PC-9 (cell line): Measurements from ENCODE around the gene SPP1. TPM values are rescaled to one million over a fixed set of nuclear protein-coding genes. Genes with fewer than 3 reads are reported as not detected.

ENCODE experiments used
- BruUV-seq: library from RNA; stranded (reverse); fragments of 400-500 nt; replicated peaks from 2 replicates; lab custom pipeline; 2021; lab: Mats Ljungman, UMichigan
- CTCF ChIA-PET: fragments of 300-600 bp; sonication (Branson Sonifier 250); formaldehyde crosslinking; loops from one replicate; lab custom pipeline; 2022; ENCODE audit warnings: antibody characterized with exemption; lab: Charles Lee
- POLR2A ChIA-PET: fragments of 300-600 bp; sonication (Branson Sonifier 250); formaldehyde crosslinking; loops from one replicate; lab custom pipeline; 2022; ENCODE audit warnings: antibody characterized with exemption; ENCODE audit not compliant: unreplicated experiment; lab: Charles Lee
- DNase-seq, 2 experiments: peaks; one replicate each; pipeline versions ENCODE4 v3.0.0 to v3.0.0-alpha.2; 2015 to 2022; ENCODE audit warnings: mixed read lengths in 1 of 2
- H2AFZ ChIP-seq: fragments of 200-600 bp; sonication (generic); 2 replicates; pipeline ENCODE4 v1.8.1; 2017; ENCODE audit warnings: antibody characterized with exemption
- H3F3A ChIP-seq: fragments of 200-600 bp; sonication (generic); 2 replicates; pipeline ENCODE4 v1.8.1; 2017; ENCODE audit warnings: antibody characterized with exemption, mild to moderate bottlenecking, low read depth; ENCODE audit not compliant: insufficient read depth
- H3K27ac ChIP-seq: fragments of 200-600 bp; sonication (generic); 2 replicates; pipeline ENCODE4 v1.6.1; 2016; ENCODE audit warnings: mixed run types
- H3K27me3 ChIP-seq: fragments of 200-600 bp; sonication (generic); 2 replicates; pipeline ENCODE4 v1.6.1; 2016; ENCODE audit warnings: low read depth, mixed run types; ENCODE audit not compliant: insufficient read depth
- H3K36me3 ChIP-seq: fragments of 200-600 bp; sonication (generic); 2 replicates; pipeline ENCODE4 v1.6.1; 2016; ENCODE audit warnings: low read depth, mixed run types
- H3K4me1 ChIP-seq: fragments of 200-600 bp; sonication (generic); replicated peaks from 2 replicates; pipeline ENCODE4 v1.6.1; 2016; ENCODE audit warnings: mixed run types; ENCODE audit not compliant: insufficient read depth
- H3K4me2 ChIP-seq: fragments of 200-600 bp; sonication (generic); 2 replicates; pipeline ENCODE4 v1.6.1; 2017; ENCODE audit warnings: mixed run types
- H3K4me3 ChIP-seq: fragments of 200-600 bp; sonication (generic); 2 replicates; pipeline ENCODE4 v1.6.1; 2016; ENCODE audit warnings: mixed run types
- H3K79me2 ChIP-seq: fragments of 200-600 bp; sonication (generic); 2 replicates; pipeline ENCODE4 v1.6.1; 2017; ENCODE audit warnings: low read depth, mixed run types
- H3K9me2 ChIP-seq: fragments of 200-600 bp; sonication (generic); 2 replicates; pipeline ENCODE4 v1.8.1; 2017; ENCODE audit warnings: mild to moderate bottlenecking; ENCODE audit not compliant: insufficient read depth
- H3K9me3 ChIP-seq: fragments of 200-600 bp; sonication (generic); 2 replicates; pipeline ENCODE4 v1.8.1; 2016; ENCODE audit warnings: low read depth; ENCODE audit not compliant: insufficient read depth
- H4K20me1 ChIP-seq: fragments of 200-600 bp; sonication (generic); 2 replicates; pipeline ENCODE4 v1.8.1; 2017; ENCODE audit not compliant: insufficient read depth
- CTCF ChIP-seq: fragments of 200-600 bp; sonication (generic); conservative IDR thresholded peaks from 2 replicates; pipeline ENCODE4 v1.6.1; 2017; ENCODE audit warnings: mixed run types, antibody characterized with exemption, mild to moderate bottlenecking, moderate library complexity
- EZH2 ChIP-seq: fragments of 200-600 bp; sonication (generic); IDR thresholded peaks from 2 replicates; pipeline ENCODE4 v1.8.0; 2017; ENCODE audit warnings: antibody characterized with exemption, low read depth
- intact Hi-C: fragments of 100-400 bp; cut with micrococcal nuclease; formaldehyde crosslinking; loops from one replicate; pipeline ENCODE4 v1.10.0; 2022; ENCODE audit not compliant: unreplicated experiment
- total RNA-seq: library from RNA; stranded (reverse); gene quantifications from 2 replicates; pipeline ENCODE4 v1.2.3, GENCODE V29; 2021

The SPP1 gene
- total RNA-seq, 1 experiment from 2014 or later = 212 TPM

GRCh38 chr4:87981486-87981885 is 6.0 kb downstream of the SPP1 start:
- intact Hi-C loops = loop anchor here (10.0 kb wide), 2 partner anchors 307 to 437 kb away; no protein-coding TSS in a partner anchor
- POLR2A ChIA-PET = no interaction called here
- CTCF ChIA-PET = no interaction called here
- Histone ChIP-seq H3K36me3 (peaks cover 3% of the 10 kb centered on the region; the same call in 1 of the 2 replicates), H2AFZ (no peak overlapping the region), H3K4me2 (no peak overlapping the region), H3K27ac (no peak overlapping the region), H3F3A (peaks cover 13% of the 10 kb centered on the region; the same call in 1 of the 2 replicates), H3K27me3 (no peaks in the 10 kb centered on the region), H3K9me2 (no peaks in the 10 kb centered on the region), H3K4me1 (no peaks in the 10 kb centered on the region; the same call in none of the 2 replicates), H4K20me1 (no peaks in the 10 kb centered on the region), H3K4me3 (no peak overlapping the region), H3K79me2 (peaks cover 13% of the 10 kb centered on the region), H3K9me3 (no peaks in the 10 kb centered on the region)
- TF ChIP-seq EZH2 (no peak), CTCF (no peak)
- BruUV-seq = no TSS peak
- no peak for DNase-seq

- no TSS peak for BruUV-seq
Observed at GRCh38 chr4:87982036-87982435, 6.5 kb downstream of the SPP1 start.

DNA sequence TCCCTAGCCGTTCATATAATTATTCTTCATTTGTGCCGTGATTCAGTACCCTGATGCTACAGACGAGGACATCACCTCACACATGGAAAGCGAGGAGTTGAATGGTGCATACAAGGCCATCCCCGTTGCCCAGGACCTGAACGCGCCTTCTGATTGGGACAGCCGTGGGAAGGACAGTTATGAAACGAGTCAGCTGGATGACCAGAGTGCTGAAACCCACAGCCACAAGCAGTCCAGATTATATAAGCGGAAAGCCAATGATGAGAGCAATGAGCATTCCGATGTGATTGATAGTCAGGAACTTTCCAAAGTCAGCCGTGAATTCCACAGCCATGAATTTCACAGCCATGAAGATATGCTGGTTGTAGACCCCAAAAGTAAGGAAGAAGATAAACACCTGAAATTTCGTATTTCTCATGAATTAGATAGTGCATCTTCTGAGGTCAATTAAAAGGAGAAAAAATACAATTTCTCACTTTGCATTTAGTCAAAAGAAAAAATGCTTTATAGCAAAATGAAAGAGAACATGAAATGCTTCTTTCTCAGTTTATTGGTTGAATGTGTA is 7.0 kb downstream of the SPP1 start:
- no peak overlapping the region for H3K4me3 ChIP-seq
- BruUV-seq = no TSS peak
- no peak overlapping the region for H3K27ac ChIP-seq
- intact Hi-C loops = loop anchor here (10.0 kb wide), 2 partner anchors 308 to 438 kb away; no protein-coding TSS in a partner anchor
- H3K79me2 ChIP-seq = peaks cover 4% of the 10 kb centered on the region
- H3K4me2 ChIP-seq = no peak overlapping the region
- peaks cover 3% of the 10 kb centered on the region; the same call in 1 of the 2 replicates for H3K36me3 ChIP-seq
- TF ChIP-seq EZH2 (no peak), CTCF (no peak)
- H3F3A ChIP-seq = peaks cover 10% of the 10 kb centered on the region; the same call in 1 of the 2 replicates
- H4K20me1 ChIP-seq = no peaks in the 10 kb centered on the region
- H3K4me1 ChIP-seq = no peaks in the 10 kb centered on the region; the same call in none of the 2 replicates
- DNase-seq = no peak
- no peaks in the 10 kb centered on the region for H3K9me2 ChIP-seq
- no peak overlapping the region for H2AFZ ChIP-seq
- POLR2A ChIA-PET = no interaction called here
- no peaks in the 10 kb centered on the region for H3K9me3 ChIP-seq
- no peaks in the 10 kb centered on the region for H3K27me3 ChIP-seq
- CTCF ChIA-PET = no interaction called here

More at GRCh38 chr4:87982036-87982435, 6.5 kb downstream of the SPP1 start:
- Histone ChIP-seq H3K9me2 (no peaks in the 10 kb centered on the region), H3F3A (peaks cover 13% of the 10 kb centered on the region; the same call in 1 of the 2 replicates), H2AFZ (no peak overlapping the region), H3K79me2 (peaks cover 7% of the 10 kb centered on the region), H3K27me3 (no peaks in the 10 kb centered on the region), H3K4me2 (no peak overlapping the region), H3K27ac (no peak overlapping the region), H3K4me1 (no peaks in the 10 kb centered on the region; the same call in none of the 2 replicates), H4K20me1 (no peaks in the 10 kb centered on the region), H3K36me3 (peaks cover 3% of the 10 kb centered on the region; the same call in 1 of the 2 replicates), H3K9me3 (no peaks in the 10 kb centered on the region), H3K4me3 (no peak overlapping the region)
- intact Hi-C loops = loop anchor here (10.0 kb wide), 2 partner anchors 307 to 437 kb away; no protein-coding TSS in a partner anchor
- no peak for DNase-seq
- TF ChIP-seq EZH2 = no peak
- TF ChIP-seq CTCF = no peak
- ChIA-PET CTCF (no interaction called here), POLR2A (no interaction called here)
